HPDE6-E6E7 (cell line): ENCODE measurements around the gene CASR.

Source experiments
- DNase-seq: peaks from one replicate; pipeline ENCODE4 v3.0.0; 2011; ENCODE audit warnings: missing footprints; ENCODE audit errors: extremely low spot score

The CASR gene

DNA sequence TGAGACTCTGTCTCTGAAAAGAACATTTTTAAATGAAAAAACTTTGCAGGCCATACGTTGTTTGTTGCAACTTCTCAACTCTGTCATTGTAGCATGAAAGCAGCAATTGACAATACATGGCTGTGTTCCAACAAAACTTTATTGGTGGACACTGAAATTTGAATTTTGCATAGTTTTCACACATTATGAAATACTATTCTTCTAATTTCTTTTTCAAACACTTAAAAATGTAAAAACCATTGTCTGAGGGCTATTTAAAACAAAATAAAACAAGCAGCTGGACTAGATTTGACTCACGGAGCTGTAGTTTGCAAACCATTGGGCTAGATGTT, 123.1 kb downstream of the CASR start:
- no peak for DNase-seq

DNA sequence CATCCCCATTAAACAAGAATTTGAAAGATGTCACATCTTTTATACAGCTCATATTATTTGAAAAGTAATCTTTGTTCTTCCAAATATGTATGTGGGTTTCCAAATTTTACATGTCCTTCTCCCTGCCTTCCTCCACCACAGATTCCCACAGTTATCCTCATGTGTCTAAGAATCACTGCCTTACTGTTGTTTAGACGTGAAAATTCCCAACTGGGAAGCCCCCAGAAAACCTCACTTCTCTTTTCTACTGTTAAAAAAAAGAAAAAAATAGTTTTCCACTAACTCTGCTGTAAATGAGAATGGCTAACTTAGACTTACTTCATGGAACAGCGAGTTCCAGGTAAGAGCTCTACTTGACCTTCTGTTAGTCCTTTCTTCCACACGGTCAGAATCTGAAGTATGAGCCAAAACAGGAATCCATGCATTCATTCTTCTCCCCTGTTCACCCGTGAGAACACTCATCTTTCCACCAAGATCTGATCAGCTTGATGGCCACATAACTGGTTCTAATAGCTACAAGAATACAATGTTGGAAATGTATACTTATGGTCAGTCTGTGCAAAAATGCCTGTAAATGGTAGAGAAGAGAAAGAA, 123.7 kb downstream of the CASR start:
- no peak for DNase-seq

DNA sequence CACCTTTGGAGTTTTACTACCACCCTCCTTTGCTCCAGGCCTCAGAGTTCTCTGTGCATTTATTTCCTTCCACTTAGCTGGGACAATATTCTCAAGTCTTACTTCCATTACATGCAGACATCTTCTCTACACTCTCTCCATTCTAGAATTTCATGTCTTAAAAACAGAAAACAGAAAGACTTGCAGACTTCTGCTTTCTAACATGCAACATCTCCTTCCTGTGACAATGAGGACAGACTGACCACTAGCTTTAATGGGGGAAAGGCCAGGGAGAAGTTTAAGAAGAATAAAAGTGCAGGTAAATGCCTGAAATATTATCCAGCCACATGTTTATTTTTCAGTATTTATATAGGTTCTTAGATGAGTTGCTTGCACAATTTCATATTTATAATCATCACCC, 124.5 kb downstream of the CASR start:
- DNase-seq, result no peak

DNA sequence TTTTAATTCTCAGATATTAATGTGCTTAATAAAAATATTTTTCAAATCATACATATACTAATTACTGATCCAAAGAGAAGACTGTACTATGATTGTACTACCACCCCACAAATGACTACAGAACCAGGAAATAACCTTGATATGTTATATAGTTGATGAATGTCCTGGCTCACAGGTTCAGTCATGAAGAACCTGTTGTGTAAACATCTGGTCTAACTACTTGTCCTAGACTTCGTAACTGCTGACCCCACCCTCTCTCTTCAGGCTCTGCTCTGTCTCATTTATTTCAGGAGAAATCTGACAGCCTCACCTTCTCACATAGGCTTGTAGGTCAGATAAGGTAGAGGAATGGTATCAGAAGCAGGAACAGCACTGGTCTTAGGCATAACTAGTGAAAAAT, 126.9 kb downstream of the CASR start:
- peak; percentile 74 for DNase-seq

GRCh38 chr3:122312826-122313225, 129.4 kb downstream of the CASR start:
- DNase-seq, result no peak

DNA sequence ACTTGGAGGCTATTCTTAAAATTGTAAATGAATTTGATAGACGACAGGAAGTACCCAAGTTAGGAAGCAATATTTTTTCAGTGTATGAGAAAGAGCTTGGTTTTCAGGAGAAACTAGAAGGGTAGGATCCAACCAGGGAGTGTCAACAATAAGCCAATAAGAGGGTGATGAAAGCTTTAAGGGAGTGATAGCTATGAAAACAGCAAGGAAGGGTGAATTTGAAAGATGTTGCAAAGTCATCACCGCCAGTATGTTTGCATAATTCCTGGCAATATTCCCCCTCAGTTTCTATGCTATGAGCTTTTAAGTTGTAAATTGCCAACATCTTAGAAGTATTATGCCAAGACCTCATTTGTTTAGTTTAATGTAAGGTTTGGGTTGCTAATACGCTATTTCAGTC, 129.8 kb downstream of the CASR start:
- DNase-seq, result no peak

- peak; percentile 66 for DNase-seq
Measured at GRCh38 chr3:122314228-122314876, 130.9 kb downstream of the CASR start.

DNA sequence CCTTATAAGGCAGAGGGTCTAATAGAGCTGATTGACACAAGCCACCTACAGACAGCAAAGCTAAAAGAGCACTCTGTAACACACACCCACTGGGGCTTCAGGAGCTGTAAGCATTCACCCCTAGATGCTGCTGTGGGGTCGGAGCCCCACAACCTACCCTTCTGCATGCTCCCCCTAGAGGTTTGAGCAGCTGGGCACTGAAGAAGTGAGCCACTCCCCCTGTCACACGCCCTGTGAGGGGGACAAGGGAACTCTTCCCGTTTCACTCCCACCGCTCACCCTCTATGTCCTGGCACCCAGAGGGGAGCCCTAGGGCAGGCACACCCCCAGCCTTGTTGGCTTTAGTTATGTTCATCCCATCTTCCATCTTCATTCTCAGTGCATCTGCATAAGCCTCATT, 132.2 kb downstream of the CASR start:
- DNase-seq, result no peak

DNA sequence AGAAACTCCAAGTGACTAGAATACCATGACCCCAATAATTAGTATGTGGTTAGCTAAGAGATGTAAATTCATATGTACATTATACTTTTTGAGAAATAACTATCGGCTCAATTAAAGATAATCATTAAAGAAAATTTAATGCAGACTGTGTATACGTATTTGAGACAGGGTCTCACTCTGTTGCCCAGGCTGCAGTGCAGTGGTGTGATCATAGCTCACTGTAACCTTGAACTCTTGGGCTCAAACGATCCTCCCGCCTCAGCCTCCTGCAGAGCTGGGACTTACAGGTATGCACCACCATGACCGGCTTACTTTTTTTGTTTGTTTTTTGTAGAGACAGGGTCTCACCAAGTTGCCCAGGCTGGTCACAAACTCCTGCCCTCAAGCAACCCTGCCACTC, 132.9 kb downstream of the CASR start:
- DNase-seq, result no peak

DNA sequence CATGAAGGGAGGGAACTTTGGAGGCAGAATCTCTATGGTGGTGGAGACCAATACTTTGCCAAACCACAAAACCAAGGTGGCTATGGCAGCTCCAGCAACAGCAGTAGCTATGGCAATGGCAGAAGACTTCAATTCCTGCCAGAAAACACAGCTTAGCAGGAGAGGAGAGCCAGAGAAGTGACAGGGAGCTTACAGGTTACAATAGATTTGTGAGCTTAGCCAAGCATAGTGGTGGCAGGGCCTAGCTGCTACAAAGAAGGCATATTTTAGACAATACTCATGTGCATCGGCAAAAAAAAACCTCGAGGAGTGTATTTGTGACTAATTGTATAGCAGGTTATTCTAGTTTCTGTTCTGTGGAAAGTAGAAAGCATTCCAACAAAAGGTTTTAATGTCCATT, 135.2 kb downstream of the CASR start:
- DNase-seq, result peak; percentile 25

DNA sequence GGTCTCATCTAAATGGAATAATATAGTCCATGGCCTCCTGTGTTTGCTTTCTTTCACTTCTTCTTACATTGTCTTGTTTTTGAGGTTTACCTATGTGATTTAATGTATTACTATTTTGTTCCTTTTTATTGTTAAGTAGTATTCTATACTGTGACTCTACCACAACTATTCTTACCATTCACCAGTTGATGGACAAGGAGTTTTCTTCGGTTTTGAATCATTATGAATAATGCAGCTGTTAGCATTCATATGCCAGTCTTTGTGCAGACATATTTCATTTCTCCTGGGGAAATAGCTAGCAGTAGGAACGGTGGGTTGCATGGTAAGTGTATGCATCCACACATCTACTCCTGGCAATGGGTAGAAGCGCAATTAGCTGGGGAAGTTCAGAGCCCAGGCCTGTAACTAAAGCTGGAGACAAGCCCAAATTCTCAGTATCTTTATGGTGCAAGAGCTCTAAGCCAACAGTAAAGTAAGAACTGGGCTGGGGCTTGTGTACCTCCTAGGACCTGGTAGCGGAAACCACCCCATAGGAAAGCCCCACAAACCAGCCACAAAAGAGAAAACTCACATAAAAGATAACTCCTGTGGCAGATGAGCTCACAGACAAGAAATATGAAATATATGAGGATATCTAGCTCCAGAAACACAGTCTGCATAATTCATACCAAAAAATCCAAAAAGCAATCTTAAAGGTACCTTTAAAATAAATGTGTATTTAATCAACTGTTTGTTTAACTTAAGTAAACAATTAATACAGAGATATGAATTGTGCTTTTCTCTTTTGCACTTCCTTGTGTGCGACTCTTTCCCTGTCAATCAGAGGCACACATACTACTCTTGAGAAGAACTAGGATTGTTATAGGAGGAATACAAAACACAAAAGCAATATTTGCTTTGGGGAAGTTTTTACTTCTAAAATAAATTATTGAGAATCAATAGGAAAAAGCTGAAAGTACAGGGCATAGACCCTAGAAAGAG, 138.9 kb downstream of the CASR start:
- no peak for DNase-seq

- DNase-seq, result peak; percentile 69
Measured at GRCh38 chr3:122324871-122325323, 141.4 kb downstream of the CASR start, which contains the start of gene CSTA. Gene CSTA, plus strand, starts transcription at chr3:122325248. Its CDS starts 45 bp downstream, at chr3:122325293.

DNA sequence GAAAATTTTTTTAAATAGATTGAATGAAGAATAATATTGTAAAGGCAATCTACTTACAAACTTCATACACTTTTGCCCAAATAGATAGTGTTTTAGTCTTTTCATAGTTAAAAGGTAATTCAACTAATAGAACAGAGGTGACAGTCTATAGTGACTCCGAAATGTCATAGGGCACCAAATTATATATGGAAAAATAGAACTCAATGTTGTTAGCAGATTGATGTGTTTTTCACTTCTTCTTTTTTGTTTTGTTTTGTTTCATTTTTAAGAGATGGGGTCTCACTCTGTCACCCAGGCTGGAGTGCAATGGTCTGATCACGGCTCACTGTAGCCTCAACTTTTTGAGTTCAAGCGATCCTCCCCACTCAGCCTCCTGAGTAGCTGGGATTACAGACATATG, 142.3 kb downstream of the CASR start:
- no peak for DNase-seq

DNA sequence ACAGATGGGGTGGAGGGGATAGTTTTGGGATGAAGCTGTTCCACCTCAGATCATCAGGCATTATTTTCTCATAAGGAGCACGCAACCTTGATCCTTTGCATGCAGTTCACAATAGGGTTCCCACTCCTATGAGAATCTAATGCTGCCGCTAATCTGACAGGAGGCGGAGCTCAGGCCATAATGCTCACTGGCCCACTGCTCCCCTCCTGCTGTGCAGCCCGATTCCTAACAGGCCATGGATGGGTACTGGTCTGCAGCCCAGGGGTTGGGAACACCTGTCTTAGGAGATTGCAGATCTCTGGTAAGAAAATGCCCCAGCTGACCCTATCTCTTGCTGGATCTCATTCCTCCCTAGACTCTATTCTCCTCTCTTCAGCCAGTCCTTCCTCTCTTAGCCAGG, 148.4 kb downstream of the CASR start:
- DNase-seq, result no peak

- DNase-seq, result no peak
Measured at GRCh38 chr3:122332551-122332950, 149.1 kb downstream of the CASR start.
